Effector CD8-positive, alpha-beta T cell (primary cell): ENCODE measurements around the gene RIBC2.
"Not testable (repeated sequence)": the region's sequence is repeated elsewhere in the genome, so short reads cannot be mapped to it uniquely, and the experiment has no call there.

ENCODE experiments used
- DNase-seq: peaks from one replicate; lab custom pipeline; 2025; lab: John Stamatoyannopoulos, UW

RIBC2 gene

DNA sequence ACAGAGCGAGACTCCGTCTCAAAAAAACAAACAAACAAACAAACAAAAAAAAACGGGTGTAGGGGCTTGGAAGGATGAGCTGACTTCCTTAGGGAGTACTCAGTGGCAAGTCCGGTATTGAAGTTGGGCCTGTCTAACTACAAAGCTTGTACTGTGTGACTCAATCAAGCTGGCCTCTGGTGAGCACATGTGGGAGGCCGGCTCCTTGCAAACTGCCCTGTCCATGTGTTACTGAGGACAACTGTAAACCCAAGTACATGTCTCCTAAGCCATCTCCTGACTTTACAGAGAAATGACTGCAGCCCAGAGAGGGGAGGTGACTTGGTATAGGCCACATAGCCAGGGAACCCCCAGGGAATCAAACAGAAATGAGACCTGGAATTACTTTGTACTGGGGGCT lies 11.6 kb downstream of the RIBC2 start:
- no peak for DNase-seq

- DNase-seq, result no peak
Observed at GRCh38 chr22:45425531-45426265, 12.2 kb downstream of the RIBC2 start.

DNA sequence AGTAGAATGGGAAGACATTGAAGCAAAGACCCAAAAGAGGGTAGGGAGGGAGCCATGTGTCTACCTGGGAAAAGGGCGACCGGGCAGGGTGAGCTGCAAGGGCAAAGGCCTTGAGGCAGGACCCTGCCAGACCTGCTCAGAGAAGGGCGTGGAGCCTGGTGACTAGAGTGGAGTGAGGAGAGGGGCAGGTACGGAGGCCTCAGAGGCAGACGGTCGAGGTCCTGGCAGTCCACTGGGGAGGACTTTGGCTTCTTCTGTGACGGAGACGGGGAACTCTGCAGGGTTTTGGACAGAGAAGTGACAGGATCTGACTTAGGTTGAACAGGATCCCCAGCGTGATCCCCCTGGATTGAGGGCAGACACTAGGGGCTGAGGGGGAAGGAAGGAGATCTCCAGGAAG lies 12.9 kb downstream of the RIBC2 start:
- DNase-seq, result no peak

GRCh38 chr22:45427114-45427513 lies 13.6 kb downstream of the RIBC2 start:
- no peak for DNase-seq

- DNase-seq, result no peak
Observed at GRCh38 chr22:45428391-45429385, 15.2 kb downstream of the RIBC2 start.

- DNase-seq, result no peak
Observed at GRCh38 chr22:45429424-45429823, 15.9 kb downstream of the RIBC2 start.

DNA sequence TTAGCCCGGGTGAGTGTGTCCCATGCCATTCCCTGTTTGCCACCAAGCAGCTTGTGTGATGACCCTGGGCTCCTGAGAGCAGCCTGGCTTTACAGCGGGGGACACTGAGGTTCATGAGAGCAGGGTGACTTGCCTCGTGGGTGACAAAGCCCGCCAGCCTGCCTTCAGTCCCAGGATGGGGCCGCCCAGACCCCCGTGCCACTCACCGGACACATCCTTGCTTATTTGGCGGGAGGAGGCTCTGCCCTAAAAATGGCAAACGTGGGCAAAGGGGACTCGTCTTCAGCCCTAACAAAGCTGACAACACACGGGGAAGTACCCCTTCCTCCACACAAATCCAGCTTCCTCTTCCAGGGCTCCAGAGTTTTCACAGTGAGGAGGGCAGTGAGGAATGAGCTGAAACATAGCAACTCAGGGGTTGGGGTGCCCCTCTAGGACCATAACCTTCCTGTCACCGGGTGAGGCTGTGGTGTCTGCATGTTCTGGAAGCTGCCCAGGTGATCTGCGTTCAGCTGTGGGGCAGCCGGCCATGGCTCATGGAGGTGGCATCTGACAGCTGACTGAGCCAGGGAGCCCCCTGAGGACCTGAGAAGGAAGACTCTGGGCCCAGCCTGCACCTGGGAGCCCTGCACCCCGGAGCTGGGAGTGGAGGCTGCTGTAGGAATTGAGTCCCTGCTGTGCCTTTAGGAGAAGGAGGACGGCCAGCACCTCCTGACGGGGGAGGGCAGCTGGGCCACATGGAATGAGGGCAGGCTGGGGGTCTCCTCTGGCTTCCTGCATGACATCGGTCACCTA lies 16.7 kb downstream of the RIBC2 start:
- DNase-seq, result no peak

GRCh38 chr22:45430871-45431270 lies 17.4 kb downstream of the RIBC2 start:
- no peak for DNase-seq

DNA sequence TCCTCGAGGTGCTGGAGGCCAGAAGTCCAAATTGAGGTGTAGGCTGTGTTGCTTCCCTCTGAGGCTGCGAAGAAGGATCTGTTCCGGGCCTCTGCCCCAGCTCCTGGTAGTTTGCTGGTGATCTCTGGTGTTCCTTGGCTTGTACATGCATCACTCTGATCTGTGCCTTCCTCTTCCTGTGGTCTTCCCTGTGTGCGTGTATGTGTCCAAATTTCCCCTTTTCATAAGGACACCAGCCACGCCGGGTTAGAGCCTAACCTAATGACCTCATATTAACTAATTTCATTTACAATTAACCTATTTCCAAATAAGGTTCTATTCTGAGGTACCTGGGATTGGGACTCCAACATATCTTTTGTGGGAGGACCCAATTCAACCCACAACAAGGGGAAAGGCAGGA lies 21.5 kb downstream of the RIBC2 start:
- DNase-seq, result no peak

DNA sequence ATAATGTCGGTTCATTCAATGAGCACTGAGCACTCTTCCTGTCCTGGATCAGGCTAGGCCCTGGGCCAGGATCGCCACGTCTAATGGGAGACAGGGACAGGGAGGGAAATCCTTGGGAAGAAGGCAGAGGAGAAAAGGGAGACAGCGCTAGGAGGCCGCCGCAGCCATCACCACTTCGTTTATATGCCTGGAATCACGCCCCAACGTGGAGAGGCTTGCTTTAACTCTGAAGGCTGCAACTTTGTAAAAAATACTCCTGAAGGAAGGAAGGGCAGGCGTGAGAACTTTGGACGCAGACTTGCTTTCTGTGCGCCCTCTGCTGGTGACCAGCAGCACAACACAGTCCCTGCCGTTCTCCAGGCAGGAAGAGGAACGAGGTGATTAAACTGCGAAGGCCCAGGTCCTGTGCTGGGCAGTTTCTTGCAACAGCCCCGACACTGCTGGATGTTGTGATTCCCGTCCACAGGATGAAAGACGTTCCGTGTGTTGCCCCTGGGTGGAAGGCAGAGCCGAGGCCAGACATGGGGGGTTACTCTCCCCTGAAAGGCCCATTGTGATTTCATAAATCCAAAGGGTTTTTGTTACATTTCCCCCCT lies 22.1 kb downstream of the RIBC2 start:
- peak; percentile 69 for DNase-seq

GRCh38 chr22:45436871-45437517 lies 23.5 kb downstream of the RIBC2 start:
- peak; percentile 5 for DNase-seq

DNA sequence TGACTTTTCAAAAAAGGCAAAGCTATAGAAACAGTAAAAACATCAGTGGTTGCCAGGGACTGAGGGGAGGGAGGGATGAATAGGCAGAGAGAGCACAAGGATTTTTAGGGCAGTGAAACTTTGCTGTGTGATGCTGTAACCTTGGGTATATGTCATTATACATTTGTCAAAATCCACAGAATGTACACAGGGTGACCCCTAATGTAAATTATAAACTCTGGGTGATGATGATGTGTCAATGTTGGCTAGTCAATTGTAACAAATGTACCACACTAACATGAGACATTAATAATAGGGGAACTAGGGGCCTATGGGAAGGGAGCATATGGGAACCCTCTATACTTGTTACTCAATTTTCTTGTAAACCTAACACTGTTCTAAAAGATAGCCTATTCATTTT lies 24.8 kb downstream of the RIBC2 start:
- no peak for DNase-seq

GRCh38 chr22:45440688-45441087 lies 27.2 kb downstream of the RIBC2 start:
- not testable (repeated sequence) for DNase-seq

- no peak for DNase-seq
Observed at GRCh38 chr22:45441138-45441537, 27.6 kb downstream of the RIBC2 start.

GRCh38 chr22:45442116-45442515 lies 28.6 kb downstream of the RIBC2 start:
- no peak for DNase-seq

DNA sequence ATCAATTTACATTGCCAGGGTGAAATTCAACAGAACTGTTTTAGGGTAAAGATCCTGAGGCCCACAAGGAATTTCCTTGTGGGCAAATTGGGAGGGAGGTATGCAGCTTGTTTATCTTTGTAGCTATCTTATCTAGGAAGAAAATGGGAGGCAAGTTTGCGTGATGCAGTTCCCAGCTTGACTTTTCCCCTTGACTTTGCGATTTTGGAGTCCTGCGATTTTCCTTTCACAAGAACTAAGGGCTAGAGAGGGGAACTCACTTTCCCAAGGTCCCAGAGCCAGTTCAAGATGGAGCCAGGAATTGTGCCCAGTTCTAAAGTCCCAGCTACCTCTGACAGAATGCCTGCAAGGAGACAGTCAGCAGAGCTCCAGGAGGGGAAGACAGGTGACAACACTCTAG lies 30.7 kb downstream of the RIBC2 start:
- DNase-seq, result no peak

DNA sequence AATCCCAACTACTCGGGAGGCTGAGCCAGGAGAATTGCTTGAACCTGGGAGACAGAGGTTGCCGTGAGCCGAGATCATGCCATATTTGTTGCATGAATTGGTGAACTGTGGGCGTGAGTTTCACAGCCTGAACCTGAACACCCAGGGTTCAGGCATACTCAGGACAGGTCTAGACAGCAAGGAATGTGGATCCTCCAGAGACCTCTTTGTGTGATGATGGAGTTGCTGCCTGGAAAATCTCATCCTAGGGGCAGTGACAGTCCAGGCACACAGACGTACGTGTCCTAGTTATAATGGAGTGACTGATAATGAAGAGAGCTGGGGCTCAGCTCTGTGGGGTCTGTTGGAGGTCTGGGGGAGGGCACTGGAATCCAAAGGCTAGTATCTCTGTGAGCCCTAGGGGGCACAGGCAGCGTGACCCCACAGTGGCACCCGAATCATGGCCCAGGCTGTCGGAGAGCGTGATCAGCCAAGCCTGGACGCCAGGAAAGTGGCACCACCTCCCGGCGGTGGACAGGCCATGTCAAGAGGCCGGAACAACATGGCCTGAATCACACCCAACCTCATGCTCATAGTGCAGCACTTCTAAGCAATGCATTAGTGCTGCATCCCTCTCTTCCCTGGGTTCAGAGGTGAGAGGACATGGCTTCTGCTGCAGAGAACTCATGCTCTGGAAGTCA lies 31.7 kb downstream of the RIBC2 start:
- DNase-seq, result no peak

GRCh38 chr22:45446216-45446615 lies 32.7 kb downstream of the RIBC2 start:
- no peak for DNase-seq

- DNase-seq, result not testable (repeated sequence)
Observed at GRCh38 chr22:45447596-45447995, 34.1 kb downstream of the RIBC2 start.

- DNase-seq, result no peak
Observed at GRCh38 chr22:45448431-45448830, 34.9 kb downstream of the RIBC2 start.

DNA sequence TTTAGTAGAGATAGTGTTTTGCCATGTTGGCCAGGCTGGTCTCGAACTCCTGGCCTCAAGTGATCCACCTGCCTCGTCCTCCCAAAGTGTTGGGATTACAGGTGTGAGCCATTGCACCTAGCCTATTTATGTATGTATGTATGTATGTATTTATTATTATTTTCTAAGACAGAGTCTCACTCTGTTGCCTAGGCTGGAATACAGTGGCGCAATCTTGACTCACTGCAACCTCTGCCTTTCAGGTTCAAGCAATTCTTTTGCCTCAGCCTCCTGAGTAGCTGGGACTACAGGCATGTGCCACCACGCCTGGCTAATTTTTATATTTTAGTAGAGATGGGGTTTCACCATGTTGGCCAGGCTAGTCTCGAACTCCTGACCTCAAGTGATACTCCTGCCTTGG lies 35.9 kb downstream of the RIBC2 start:
- not testable (repeated sequence) for DNase-seq
